ENCODE results near the gene COL27A1.

Gene COL27A1

DNA sequence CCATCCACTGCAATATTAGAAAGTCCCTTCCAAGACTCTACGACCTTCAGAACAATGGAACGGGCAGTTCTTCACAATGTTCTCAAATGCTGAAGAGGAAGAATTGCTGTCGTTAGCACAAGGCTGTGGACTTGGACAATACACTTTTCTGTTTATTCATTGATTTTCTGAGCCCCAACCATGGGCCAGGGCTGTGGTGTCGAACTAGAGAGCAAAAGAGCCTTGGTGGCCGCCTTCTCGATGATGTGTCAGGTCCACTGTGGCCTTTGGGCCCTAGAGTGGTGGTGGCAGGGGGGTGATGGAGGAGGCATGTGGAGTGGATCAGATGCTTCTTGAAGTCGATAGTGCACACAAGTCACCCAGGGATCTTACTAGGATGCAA is 37.7 kb upstream of the COL27A1 start:
- Histone ChIP-seq H3K4me3 (ENCODE audit: low read length) (no peak overlapping the region), H3K27me3 (replicated peaks; ENCODE audit: control insufficient read depth, insufficient read depth, low read length) (peaks cover 45% of the 10 kb centered on the region), H3K4me1 (ENCODE audit: control insufficient read depth, insufficient read depth, low read length) (peaks cover 30% of the 10 kb centered on the region), H3K9ac (ENCODE audit: low read length) (no peak overlapping the region), H3K36me3 (ENCODE audit: control insufficient read depth, insufficient read depth, low read length, severe bottlenecking) (no peaks in the 10 kb centered on the region), H3K9me3 (ENCODE audit: control insufficient read depth, low read length) (no peaks in the 10 kb centered on the region)
- DNase-seq (ENCODE audit: low read depth): no peak

DNA sequence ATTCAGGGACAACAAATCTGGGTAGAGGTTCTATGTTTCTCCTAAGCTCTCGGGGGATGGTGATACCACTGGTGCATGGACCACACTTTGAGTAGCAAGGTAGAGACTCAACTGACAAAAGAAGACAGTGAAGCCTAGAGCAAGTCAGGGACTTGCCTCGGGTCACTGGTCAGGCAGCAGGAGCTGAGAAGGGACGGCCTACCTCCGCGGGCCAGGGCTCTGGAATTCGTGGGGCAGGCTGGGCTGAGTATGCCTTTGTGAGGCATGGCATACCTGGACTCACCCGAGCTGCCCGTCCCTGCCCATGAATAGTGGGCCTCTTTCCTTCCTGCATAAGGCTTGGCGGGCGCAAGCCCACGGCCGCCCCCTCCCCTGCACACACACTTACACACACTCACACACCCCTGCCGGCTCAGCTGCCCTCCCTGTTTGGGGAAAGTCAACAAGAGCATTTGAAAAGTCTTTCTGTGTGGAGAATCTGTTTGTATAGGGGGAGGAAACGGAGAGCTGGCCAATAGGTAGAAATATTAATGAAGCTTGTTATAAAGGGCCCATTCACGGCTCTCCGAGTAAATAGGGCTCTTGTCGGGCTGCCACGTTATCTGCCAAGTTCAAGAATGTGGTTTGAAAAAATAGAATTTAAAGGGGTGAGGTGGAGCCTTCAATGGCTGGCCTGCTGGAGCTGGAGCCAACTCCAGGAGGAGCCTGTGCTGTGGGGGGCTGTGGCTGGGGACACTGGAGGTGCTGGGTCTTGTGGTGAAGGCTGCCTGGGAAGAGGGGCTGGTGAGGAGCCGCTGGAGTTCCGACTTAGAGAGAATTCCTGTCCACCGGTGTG is 37.1 kb upstream of the COL27A1 start:
- Histone ChIP-seq H3K9me3 (ENCODE audit: control insufficient read depth, low read length) (no peaks in the 10 kb centered on the region), H3K9ac (ENCODE audit: low read length) (no peak overlapping the region), H3K4me3 (ENCODE audit: low read length) (no peak overlapping the region), H3K27me3 (replicated peaks; ENCODE audit: control insufficient read depth, insufficient read depth, low read length) (peaks cover 45% of the 10 kb centered on the region), H3K36me3 (ENCODE audit: control insufficient read depth, insufficient read depth, low read length, severe bottlenecking) (no peaks in the 10 kb centered on the region), H3K4me1 (ENCODE audit: control insufficient read depth, insufficient read depth, low read length) (peaks cover 24% of the 10 kb centered on the region)
- DNase-seq (ENCODE audit: low read depth): no peak

- Histone ChIP-seq H3K36me3 (ENCODE audit: control insufficient read depth, insufficient read depth, low read length, severe bottlenecking) (no peaks in the 10 kb centered on the region), H3K9me3 (ENCODE audit: control insufficient read depth, low read length) (no peaks in the 10 kb centered on the region), H3K4me3 (ENCODE audit: low read length) (no peak overlapping the region), H3K9ac (ENCODE audit: low read length) (no peak overlapping the region), H3K27me3 (replicated peaks; ENCODE audit: control insufficient read depth, insufficient read depth, low read length) (peaks cover 49% of the 10 kb centered on the region), H3K4me1 (ENCODE audit: control insufficient read depth, insufficient read depth, low read length) (peaks cover 22% of the 10 kb centered on the region)
- no peak for DNase-seq (ENCODE audit: low read depth)
These were observed 35.8 kb upstream of the COL27A1 start for GRCh38 chr9:114119242-114120191.

- no peak for DNase-seq (ENCODE audit: low read depth)
- Histone ChIP-seq H3K9ac (ENCODE audit: low read length) (no peak overlapping the region), H3K27me3 (replicated peaks; ENCODE audit: control insufficient read depth, insufficient read depth, low read length) (peaks cover 56% of the 10 kb centered on the region), H3K4me1 (ENCODE audit: control insufficient read depth, insufficient read depth, low read length) (peaks cover 25% of the 10 kb centered on the region), H3K4me3 (ENCODE audit: low read length) (no peak overlapping the region), H3K9me3 (ENCODE audit: control insufficient read depth, low read length) (no peaks in the 10 kb centered on the region), H3K36me3 (ENCODE audit: control insufficient read depth, insufficient read depth, low read length, severe bottlenecking) (no peaks in the 10 kb centered on the region)
These were observed 34.9 kb upstream of the COL27A1 start for GRCh38 chr9:114120192-114121014.

GRCh38 chr9:114121227-114122135 is 33.9 kb upstream of the COL27A1 start:
- Histone ChIP-seq H3K4me1 (ENCODE audit: control insufficient read depth, insufficient read depth, low read length) (peaks cover 15% of the 10 kb centered on the region), H3K4me3 (ENCODE audit: low read length) (no peak overlapping the region), H3K9ac (ENCODE audit: low read length) (no peak overlapping the region)

GRCh38 chr9:114122136-114123027 is 33.0 kb upstream of the COL27A1 start:
- H3K4me1 ChIP-seq (ENCODE audit: control insufficient read depth, insufficient read depth, low read length): peaks cover 14% of the 10 kb centered on the region
- no peak for DNase-seq (ENCODE audit: low read depth)
- no peaks in the 10 kb centered on the region for H3K36me3 ChIP-seq (ENCODE audit: control insufficient read depth, insufficient read depth, low read length, severe bottlenecking)
- H3K27me3 ChIP-seq (replicated peaks; ENCODE audit: control insufficient read depth, insufficient read depth, low read length): peaks cover 49% of the 10 kb centered on the region
- no peak overlapping the region for H3K9ac ChIP-seq (ENCODE audit: low read length)
- no peak overlapping the region for H3K4me3 ChIP-seq (ENCODE audit: low read length)
- H3K9me3 ChIP-seq (ENCODE audit: control insufficient read depth, low read length): peaks cover 4% of the 10 kb centered on the region

More at GRCh38 chr9:114121227-114122135, 33.9 kb upstream of the COL27A1 start:
- Histone ChIP-seq H3K27me3 (replicated peaks; ENCODE audit: control insufficient read depth, insufficient read depth, low read length) (peaks cover 53% of the 10 kb centered on the region), H3K9me3 (ENCODE audit: control insufficient read depth, low read length) (no peaks in the 10 kb centered on the region), H3K36me3 (ENCODE audit: control insufficient read depth, insufficient read depth, low read length, severe bottlenecking) (no peaks in the 10 kb centered on the region)
- no peak for DNase-seq (ENCODE audit: low read depth)

GRCh38 chr9:114123031-114123977 is 32.0 kb upstream of the COL27A1 start:
- no peak for DNase-seq (ENCODE audit: low read depth)
- peaks cover 13% of the 10 kb centered on the region for H3K9me3 ChIP-seq (ENCODE audit: control insufficient read depth, low read length)
- H3K27me3 ChIP-seq (replicated peaks; ENCODE audit: control insufficient read depth, insufficient read depth, low read length): peaks cover 45% of the 10 kb centered on the region
- H3K4me3 ChIP-seq (ENCODE audit: low read length): no peak overlapping the region
- H3K36me3 ChIP-seq (ENCODE audit: control insufficient read depth, insufficient read depth, low read length, severe bottlenecking): no peaks in the 10 kb centered on the region
- no peak overlapping the region for H3K9ac ChIP-seq (ENCODE audit: low read length)
- H3K4me1 ChIP-seq (ENCODE audit: control insufficient read depth, insufficient read depth, low read length): peaks cover 14% of the 10 kb centered on the region

GRCh38 chr9:114124138-114124537 is 31.2 kb upstream of the COL27A1 start:
- no peaks in the 10 kb centered on the region for H3K36me3 ChIP-seq (ENCODE audit: control insufficient read depth, insufficient read depth, low read length, severe bottlenecking)
- H3K9me3 ChIP-seq (ENCODE audit: control insufficient read depth, low read length): peaks cover 13% of the 10 kb centered on the region
- H3K9ac ChIP-seq (ENCODE audit: low read length): no peak overlapping the region
- no peak for DNase-seq (ENCODE audit: low read depth)
- peaks cover 44% of the 10 kb centered on the region for H3K27me3 ChIP-seq (replicated peaks; ENCODE audit: control insufficient read depth, insufficient read depth, low read length)
- peaks cover 14% of the 10 kb centered on the region for H3K4me1 ChIP-seq (ENCODE audit: control insufficient read depth, insufficient read depth, low read length)
- no peak overlapping the region for H3K4me3 ChIP-seq (ENCODE audit: low read length)

Data from adipocyte (in vitro differentiated cells).